Measurements from ENCODE around the gene SLC2A11.

DNA sequence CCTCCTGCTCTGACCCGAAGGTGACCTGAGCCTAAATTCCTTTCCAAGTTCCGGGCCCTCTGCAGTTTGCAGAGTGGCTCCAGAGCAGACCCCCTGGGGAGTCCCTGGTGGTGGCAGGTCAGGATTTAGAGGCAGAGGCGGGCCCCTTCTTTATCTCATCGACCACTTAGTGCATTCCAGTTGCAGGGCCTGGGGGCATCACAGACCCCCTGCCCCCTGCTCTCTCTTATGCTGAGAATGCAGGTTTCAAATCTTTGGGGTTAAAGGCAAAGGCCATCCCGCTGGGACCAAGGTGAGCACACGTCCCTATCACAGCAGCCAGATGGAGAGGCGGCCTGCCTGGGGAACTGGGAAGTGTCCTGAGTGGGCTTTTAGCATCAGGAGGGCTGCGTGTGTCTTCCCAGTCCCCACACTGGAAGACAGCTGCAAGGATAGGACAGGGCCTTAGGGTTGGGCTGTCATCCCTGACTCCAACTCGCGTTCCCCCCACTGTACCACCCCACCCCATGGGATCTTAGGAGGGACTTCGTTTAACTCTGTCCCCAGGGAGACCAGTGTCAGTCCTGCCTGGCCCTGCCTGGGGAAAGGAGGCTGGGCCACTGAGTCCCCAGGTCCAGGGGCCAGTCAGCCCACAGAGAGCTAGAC lies 30.2 kb upstream of the SLC2A11 start:
- TF ChIP-seq, protein P1, sequence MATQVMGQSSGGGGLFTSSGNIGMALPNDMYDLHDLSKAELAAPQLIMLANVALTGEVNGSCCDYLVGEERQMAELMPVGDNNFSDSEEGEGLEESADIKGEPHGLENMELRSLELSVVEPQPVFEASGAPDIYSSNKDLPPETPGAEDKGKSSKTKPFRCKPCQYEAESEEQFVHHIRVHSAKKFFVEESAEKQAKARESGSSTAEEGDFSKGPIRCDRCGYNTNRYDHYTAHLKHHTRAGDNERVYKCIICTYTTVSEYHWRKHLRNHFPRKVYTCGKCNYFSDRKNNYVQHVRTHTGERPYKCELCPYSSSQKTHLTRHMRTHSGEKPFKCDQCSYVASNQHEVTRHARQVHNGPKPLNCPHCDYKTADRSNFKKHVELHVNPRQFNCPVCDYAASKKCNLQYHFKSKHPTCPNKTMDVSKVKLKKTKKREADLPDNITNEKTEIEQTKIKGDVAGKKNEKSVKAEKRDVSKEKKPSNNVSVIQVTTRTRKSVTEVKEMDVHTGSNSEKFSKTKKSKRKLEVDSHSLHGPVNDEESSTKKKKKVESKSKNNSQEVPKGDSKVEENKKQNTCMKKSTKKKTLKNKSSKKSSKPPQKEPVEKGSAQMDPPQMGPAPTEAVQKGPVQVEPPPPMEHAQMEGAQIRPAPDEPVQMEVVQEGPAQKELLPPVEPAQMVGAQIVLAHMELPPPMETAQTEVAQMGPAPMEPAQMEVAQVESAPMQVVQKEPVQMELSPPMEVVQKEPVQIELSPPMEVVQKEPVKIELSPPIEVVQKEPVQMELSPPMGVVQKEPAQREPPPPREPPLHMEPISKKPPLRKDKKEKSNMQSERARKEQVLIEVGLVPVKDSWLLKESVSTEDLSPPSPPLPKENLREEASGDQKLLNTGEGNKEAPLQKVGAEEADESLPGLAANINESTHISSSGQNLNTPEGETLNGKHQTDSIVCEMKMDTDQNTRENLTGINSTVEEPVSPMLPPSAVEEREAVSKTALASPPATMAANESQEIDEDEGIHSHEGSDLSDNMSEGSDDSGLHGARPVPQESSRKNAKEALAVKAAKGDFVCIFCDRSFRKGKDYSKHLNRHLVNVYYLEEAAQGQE (IDR thresholded peaks at IDR 0.05), result no peak
- TF ChIP-seq, protein P2, sequence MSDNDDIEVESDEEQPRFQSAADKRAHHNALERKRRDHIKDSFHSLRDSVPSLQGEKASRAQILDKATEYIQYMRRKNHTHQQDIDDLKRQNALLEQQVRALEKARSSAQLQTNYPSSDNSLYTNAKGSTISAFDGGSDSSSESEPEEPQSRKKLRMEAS (IDR thresholded peaks at IDR 0.05), result no peak
- TF ChIP-seq JUND (IDR thresholded peaks at IDR 0.05) (no peak), HNF4A (conservative IDR thresholded peaks at IDR 0.05) (no peak), EGR1 (IDR thresholded peaks at IDR 0.05; ENCODE audit: low read depth in 2 of 2) (no peak), YY1 (IDR thresholded peaks at IDR 0.05) (no peak), TAF1 (conservative IDR thresholded peaks at IDR 0.05) (no peak), RAD21 (IDR thresholded peaks at IDR 0.05) (no peak), SP1 (IDR thresholded peaks at IDR 0.05) (no peak), GABPA (IDR thresholded peaks at IDR 0.05 in 1 of 2, conservative IDR thresholded peaks at IDR 0.05 in 1 of 2) (no peak), HNF4G (IDR thresholded peaks at IDR 0.05) (no peak), NR2F2 (IDR thresholded peaks at IDR 0.05) (no peak)
- TF ChIP-seq, protein P3, sequence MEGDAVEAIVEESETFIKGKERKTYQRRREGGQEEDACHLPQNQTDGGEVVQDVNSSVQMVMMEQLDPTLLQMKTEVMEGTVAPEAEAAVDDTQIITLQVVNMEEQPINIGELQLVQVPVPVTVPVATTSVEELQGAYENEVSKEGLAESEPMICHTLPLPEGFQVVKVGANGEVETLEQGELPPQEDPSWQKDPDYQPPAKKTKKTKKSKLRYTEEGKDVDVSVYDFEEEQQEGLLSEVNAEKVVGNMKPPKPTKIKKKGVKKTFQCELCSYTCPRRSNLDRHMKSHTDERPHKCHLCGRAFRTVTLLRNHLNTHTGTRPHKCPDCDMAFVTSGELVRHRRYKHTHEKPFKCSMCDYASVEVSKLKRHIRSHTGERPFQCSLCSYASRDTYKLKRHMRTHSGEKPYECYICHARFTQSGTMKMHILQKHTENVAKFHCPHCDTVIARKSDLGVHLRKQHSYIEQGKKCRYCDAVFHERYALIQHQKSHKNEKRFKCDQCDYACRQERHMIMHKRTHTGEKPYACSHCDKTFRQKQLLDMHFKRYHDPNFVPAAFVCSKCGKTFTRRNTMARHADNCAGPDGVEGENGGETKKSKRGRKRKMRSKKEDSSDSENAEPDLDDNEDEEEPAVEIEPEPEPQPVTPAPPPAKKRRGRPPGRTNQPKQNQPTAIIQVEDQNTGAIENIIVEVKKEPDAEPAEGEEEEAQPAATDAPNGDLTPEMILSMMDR (IDR thresholded peaks at IDR 0.05; ENCODE audit: low read depth, low read length, missing input control), result no peak
- TF ChIP-seq, protein P4, sequence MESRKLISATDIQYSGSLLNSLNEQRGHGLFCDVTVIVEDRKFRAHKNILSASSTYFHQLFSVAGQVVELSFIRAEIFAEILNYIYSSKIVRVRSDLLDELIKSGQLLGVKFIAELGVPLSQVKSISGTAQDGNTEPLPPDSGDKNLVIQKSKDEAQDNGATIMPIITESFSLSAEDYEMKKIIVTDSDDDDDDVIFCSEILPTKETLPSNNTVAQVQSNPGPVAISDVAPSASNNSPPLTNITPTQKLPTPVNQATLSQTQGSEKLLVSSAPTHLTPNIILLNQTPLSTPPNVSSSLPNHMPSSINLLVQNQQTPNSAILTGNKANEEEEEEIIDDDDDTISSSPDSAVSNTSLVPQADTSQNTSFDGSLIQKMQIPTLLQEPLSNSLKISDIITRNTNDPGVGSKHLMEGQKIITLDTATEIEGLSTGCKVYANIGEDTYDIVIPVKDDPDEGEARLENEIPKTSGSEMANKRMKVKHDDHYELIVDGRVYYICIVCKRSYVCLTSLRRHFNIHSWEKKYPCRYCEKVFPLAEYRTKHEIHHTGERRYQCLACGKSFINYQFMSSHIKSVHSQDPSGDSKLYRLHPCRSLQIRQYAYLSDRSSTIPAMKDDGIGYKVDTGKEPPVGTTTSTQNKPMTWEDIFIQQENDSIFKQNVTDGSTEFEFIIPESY (IDR thresholded peaks at IDR 0.05), result no peak

Data from liver (tissue), 3 donors.